ENCODE data around the gene RAD51C.
"Not testable (repeated sequence)": the region's sequence is repeated elsewhere in the genome, so short reads cannot be mapped to it uniquely, and the experiment has no call there.

Gene RAD51C

DNA sequence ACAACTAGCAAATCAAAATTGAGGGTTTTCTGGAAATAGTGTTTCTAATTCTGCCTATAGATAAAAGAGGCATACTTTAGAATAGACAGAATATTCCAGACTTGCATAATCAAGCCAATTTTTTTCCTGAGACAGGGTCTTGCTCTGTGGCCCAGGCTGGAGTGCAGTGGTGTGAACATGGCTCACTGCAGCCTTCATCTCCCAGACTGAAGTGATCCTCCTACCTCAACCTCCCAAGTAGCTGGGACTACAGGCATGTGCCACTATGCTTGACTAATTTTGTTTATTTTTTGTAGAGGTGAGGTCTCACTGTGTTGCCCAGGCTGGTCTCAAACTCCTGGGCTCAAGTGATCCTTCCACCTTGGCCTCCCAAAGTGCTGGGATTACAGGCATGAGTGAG is 57.2 kb downstream of the RAD51C start:
- DNase-seq, result not testable (repeated sequence)

GRCh38 chr17:58753026-58753425 is 60.6 kb downstream of the RAD51C start:
- DNase-seq, result no peak

- no peak for DNase-seq
Observed at GRCh38 chr17:58755269-58755576, 62.8 kb downstream of the RAD51C start.

DNA sequence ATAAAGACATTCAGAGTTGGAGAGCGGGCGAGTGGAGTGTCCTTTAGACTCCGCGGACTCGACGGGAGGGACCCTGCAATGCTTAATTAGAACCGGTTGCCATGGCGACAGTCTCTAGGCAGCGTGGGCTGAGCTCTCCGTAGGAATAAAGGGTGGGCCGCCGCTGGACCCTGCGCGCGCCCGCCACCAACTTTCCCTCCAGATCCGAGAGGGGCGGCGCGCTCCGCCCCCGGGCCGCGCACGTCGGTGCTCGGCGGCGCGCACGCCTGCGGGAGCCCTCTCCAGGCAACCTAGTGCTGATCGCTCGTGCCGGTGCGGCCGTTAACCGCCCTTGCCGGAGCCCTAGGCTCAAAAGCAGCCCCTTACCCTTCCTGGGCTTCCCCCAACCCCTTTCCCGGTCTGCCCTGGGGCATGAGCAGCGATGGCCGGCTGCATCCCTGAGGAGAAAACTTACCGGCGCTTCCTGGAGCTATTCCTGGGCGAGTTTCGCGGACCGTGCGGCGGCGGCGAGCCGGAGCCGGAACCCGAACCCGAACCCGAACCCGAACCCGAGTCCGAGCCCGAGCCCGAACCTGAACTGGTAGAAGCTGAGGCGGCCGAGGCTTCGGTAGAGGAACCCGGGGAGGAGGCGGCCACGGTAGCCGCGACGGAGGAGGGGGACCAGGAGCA is 63.3 kb downstream of the RAD51C start, which contains the start of gene PPM1E:
TSS of gene PPM1E (plus strand) at position 278 of the 669 bp plus-strand sequence.
- DNase-seq, result peak; percentile 52

- DNase-seq, result peak; percentile 73
Observed at GRCh38 chr17:58756246-58757161, 64.1 kb downstream of the RAD51C start.

DNA sequence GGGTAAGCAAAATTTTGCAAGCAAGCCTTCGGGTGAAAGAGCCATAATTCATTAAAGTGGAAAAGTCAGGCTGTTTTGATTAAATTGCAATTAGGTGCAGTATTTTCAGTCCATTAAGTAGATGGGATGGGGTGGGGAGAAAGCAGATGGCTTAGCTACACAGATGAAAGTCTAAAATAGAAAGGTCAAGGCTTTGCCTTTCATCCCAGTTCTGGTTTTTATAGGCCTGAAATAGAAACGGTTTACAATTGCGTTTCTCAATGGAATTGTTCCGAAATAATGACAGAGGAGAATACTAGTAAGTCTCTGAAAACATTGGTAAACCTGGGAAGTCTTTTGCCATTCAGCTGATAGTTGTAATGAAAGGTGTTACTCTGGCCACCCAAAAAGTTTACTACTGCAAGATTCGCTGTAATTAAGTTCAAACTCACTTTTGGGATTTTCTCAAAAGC is 64.8 kb downstream of the RAD51C start:
- no peak for DNase-seq

- DNase-seq, result no peak
Observed at GRCh38 chr17:58758890-58759289, 66.5 kb downstream of the RAD51C start.

DNA sequence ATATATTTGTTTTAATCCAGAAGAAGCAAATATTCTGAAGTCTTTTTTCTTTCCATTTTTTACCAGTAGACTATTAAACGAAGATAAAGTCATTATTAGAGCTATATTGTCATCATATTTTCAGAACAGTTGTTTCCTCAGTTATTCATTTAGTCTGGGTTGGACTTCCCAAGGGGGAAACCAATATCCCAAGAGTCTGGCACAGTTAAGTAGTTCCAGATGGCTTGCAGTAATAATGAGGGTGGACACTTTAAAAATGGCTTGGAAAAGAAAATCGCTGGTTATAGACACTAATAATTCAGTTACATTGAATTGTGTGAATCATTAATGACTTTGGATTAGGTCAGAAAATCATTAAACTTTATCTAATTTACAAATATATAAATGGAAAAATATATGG is 67.1 kb downstream of the RAD51C start:
- no peak for DNase-seq

- no peak for DNase-seq
Observed at GRCh38 chr17:58760248-58760647, 67.8 kb downstream of the RAD51C start.

GRCh38 chr17:58763263-58763662 is 70.9 kb downstream of the RAD51C start:
- DNase-seq, result no peak

DNA sequence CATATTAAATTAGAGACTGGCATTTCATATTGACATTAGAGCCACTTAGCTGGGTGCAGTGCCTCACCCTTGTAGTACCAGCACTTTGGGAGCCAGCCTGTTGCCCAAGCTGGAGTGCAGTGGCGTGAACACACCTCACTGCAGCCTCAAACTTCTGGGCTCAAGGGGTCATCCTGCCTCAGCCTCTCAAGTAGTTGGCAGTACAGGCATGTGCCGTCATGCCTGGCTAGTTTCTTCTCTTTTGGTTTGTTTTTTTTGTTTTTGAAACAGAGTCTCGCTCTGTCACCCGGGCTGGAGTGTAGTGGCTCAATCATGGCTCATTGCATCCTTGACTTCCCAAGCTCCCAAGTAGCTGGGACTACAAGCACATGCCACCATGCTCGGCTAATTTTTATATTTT is 72.0 kb downstream of the RAD51C start:
- no peak for DNase-seq

- DNase-seq, result not testable (repeated sequence)
Observed at GRCh38 chr17:58778482-58778881, 86.1 kb downstream of the RAD51C start.

- no peak for DNase-seq
Observed at GRCh38 chr17:58779446-58779845, 87.0 kb downstream of the RAD51C start.

DNA sequence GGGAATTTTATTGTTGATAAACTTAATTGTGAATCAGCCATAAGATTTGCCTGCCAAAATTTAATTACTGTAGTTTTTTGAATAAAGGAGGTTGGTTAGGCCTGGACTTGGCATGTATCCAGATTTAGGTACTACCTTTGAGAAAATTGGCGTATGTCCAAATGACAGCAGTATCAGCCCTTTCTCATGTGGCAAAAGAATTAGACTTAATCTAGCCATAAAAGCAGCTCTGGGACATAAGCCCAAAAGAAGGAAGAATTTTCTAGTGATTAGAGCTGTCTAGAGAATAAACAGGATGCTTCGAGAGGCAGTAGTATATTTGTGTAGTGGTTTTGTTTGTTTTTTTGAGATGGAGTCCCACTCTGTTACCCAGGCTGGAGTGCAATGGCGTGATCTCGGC is 91.0 kb downstream of the RAD51C start:
- DNase-seq, result no peak

DNA sequence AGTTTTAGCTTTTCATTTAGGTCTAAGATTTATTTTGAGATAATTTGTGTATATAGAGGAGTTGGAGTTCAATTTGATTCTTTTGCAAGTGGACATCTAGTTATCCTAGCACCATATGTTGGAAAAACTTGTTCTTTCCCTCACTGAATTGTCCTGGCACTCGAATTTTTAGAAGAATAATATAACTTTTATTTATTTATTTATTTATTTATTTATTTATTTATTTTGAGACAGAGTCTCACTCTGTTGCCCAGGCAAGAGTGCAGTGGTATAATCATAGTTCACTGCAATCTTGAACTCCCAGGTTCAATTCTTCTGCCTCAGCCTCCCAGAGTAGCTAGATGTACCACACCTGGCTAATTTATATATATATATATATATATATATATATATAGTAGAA is 92.7 kb downstream of the RAD51C start:
- no peak for DNase-seq

All from 8988T (cell line).